Pericardium fibroblast (primary cell): Measurements from ENCODE around the gene SMTN. TPM values are rescaled to one million over a fixed set of nuclear protein-coding genes. Genes with fewer than 3 reads are reported as not detected.

Experiments used
- total RNA-seq: library from RNA; depleted of rRNA; stranded (reverse); fragments of >200 nt; gene quantifications from 2 replicates; pipeline ENCODE4 v1.2.3, GENCODE V29; 2015

The SMTN gene
- total RNA-seq: 20.0 and 44.6 TPM in 2 replicates

GRCh38 chr22:31080848-31081649 lies at the start of gene SMTN:
Gene SMTN, plus strand, starts transcription at chr22:31081318. Its CDS starts 1,941 bp downstream, at chr22:31083259.

GRCh38 chr22:31107178-31107893 lies 26.2 kb downstream of the SMTN start, which contains the start of gene SELENOM:
Gene SELENOM, minus strand, starts transcription at chr22:31107568. Its CDS starts 63 bp downstream, at chr22:31107505.

GRCh38 chr22:31122532-31123291 lies 41.6 kb downstream of the SMTN start, which contains the start of gene INPP5J:
Gene INPP5J, plus strand, starts transcription at chr22:31122966. Its CDS starts 49 bp downstream, at chr22:31123015.

GRCh38 chr22:31139866-31140716 lies 59.0 kb downstream of the SMTN start, which contains the start of gene PLA2G3:
Gene PLA2G3, minus strand, starts transcription at chr22:31140508. Its CDS starts 154 bp downstream, at chr22:31140354.

Other genes with a start within 250 kb of the SMTN start
- 20.3 and 21.2 TPM in 2 replicates for gene MORC2, start 112.5 kb upstream of the SMTN start, total RNA-seq
- gene TUG1, start 112.1 kb upstream of the SMTN start, total RNA-seq: 46.6 and 49.4 TPM in 2 replicates
- gene SELENOM, start 26.2 kb downstream of the SMTN start, total RNA-seq: 226 and 303 TPM in 2 replicates
- 0.12 and 0.17 TPM in 2 replicates for gene INPP5J, start 41.6 kb downstream of the SMTN start, total RNA-seq
- 0.09 TPM in 1 of 2 replicates, not detected in the other for gene PLA2G3, start 59.2 kb downstream of the SMTN start, total RNA-seq
- 24.3 and 25.7 TPM in 2 replicates for gene RNF185, start 78.9 kb downstream of the SMTN start, total RNA-seq
- 10.0 and 11.6 TPM in 2 replicates for gene LIMK2, start 131.0 kb downstream of the SMTN start, total RNA-seq
- 16.9 and 17.3 TPM in 2 replicates for gene PIK3IP1, start 211.2 kb downstream of the SMTN start, total RNA-seq